H9 (cell line): ENCODE data around the gene MARF1. TPM values are rescaled to one million over a fixed set of nuclear protein-coding genes. Genes with fewer than 3 reads are reported as not detected.

Experiments used
- DNase-seq: peaks from one replicate; pipeline ENCODE4 v3.0.0-alpha.2; 2017
- H2AFZ ChIP-seq: one replicate; pipeline ENCODE4 v1.6.1; 2013; ENCODE audit warnings: mild to moderate bottlenecking, low read length, control low read depth, moderate library complexity
- H2AK5ac ChIP-seq: 2 replicates; pipeline ENCODE4 v1.6.1; 2013; ENCODE audit warnings: low read length, control low read depth, mixed read lengths; ENCODE audit not compliant: insufficient read length
- H2BK120ac ChIP-seq: one replicate; pipeline ENCODE4 v1.6.1; 2013; ENCODE audit warnings: low read depth, mild to moderate bottlenecking, low read length, control low read depth, inconsistent platforms; ENCODE audit not compliant: poor library complexity, severe bottlenecking
- H2BK12ac ChIP-seq: 2 replicates; pipeline ENCODE4 v1.6.1; 2013; ENCODE audit warnings: low read length, control low read depth, mixed read lengths, low read depth; ENCODE audit not compliant: insufficient read length
- H2BK15ac ChIP-seq: 2 replicates; pipeline ENCODE4 v1.6.1; 2013; ENCODE audit warnings: low read depth, low read length, control low read depth
- H2BK20ac ChIP-seq: one replicate; pipeline ENCODE4 v1.6.1; 2013; ENCODE audit warnings: low read depth, mild to moderate bottlenecking, low read length, control low read depth, inconsistent platforms; ENCODE audit not compliant: poor library complexity, severe bottlenecking
- H2BK5ac ChIP-seq: 2 replicates; pipeline ENCODE4 v1.6.1; 2013; ENCODE audit warnings: low read length, control low read depth, mixed read lengths; ENCODE audit not compliant: insufficient read length
- H3K14ac ChIP-seq: 2 replicates; pipeline ENCODE4 v1.6.1; 2013; ENCODE audit warnings: low read length, control low read depth; ENCODE audit not compliant: insufficient read depth
- H3K18ac ChIP-seq: 2 replicates; pipeline ENCODE4 v1.6.1; 2013; ENCODE audit warnings: low read depth, mild to moderate bottlenecking, mixed read lengths, low read length, control low read depth; ENCODE audit not compliant: insufficient read length
- H3K23ac ChIP-seq: 2 replicates; pipeline ENCODE4 v1.6.1; 2013; ENCODE audit warnings: low read length, control low read depth, mixed read lengths, low read depth; ENCODE audit not compliant: insufficient read length
- H3K23me2 ChIP-seq: 2 replicates; pipeline ENCODE4 v1.6.1; 2013; ENCODE audit warnings: low read depth, mild to moderate bottlenecking, mixed read lengths, low read length, control low read depth; ENCODE audit not compliant: insufficient read length, poor library complexity, severe bottlenecking
- H3K27ac ChIP-seq: 2 replicates; pipeline ENCODE4 v1.5.1; 2013; ENCODE audit warnings: low read length, control low read depth, mixed read lengths, low read depth; ENCODE audit not compliant: insufficient read length
- H3K27me3 ChIP-seq: 2 replicates; pipeline ENCODE4 v1.6.1; 2013; ENCODE audit warnings: low read length, control low read depth, inconsistent platforms; ENCODE audit not compliant: insufficient read depth
- H3K4ac ChIP-seq: 2 replicates; pipeline ENCODE4 v1.6.1; 2013; ENCODE audit warnings: low read depth, mild to moderate bottlenecking, control low read depth, inconsistent platforms, low read length, moderate library complexity
- H3K4me1 ChIP-seq: 2 replicates; pipeline ENCODE4 v1.6.1; 2013; ENCODE audit warnings: low read length, control low read depth, inconsistent platforms; ENCODE audit not compliant: insufficient read depth
- H3K4me2 ChIP-seq: 2 replicates; pipeline ENCODE4 v1.6.1; 2013; ENCODE audit warnings: low read length, control low read depth, mixed read lengths; ENCODE audit not compliant: insufficient read length, insufficient read depth
- H3K56ac ChIP-seq: 2 replicates; pipeline ENCODE4 v1.6.1; 2013; ENCODE audit warnings: low read depth, mild to moderate bottlenecking, mixed read lengths, low read length, control low read depth; ENCODE audit not compliant: insufficient read length
- H3K79me1 ChIP-seq: 2 replicates; pipeline ENCODE4 v1.6.1; 2013; ENCODE audit warnings: low read depth, mild to moderate bottlenecking, moderate library complexity, low read length, control low read depth, inconsistent platforms; ENCODE audit not compliant: insufficient read depth, poor library complexity, severe bottlenecking
- H3K79me2 ChIP-seq: 2 replicates; pipeline ENCODE4 v1.6.1; 2013; ENCODE audit warnings: low read length, control low read depth, inconsistent platforms; ENCODE audit not compliant: insufficient read depth
- H3K9ac ChIP-seq: 2 replicates; pipeline ENCODE4 v1.6.1; 2013; ENCODE audit warnings: low read length, control low read depth, mixed read lengths; ENCODE audit not compliant: insufficient read length; ENCODE audit errors: extremely low read depth
- H3K9me3 ChIP-seq: one replicate; pipeline ENCODE4 v1.6.1; 2013; ENCODE audit warnings: low read depth, low read length, inconsistent platforms; ENCODE audit not compliant: control insufficient read depth
- H3T11ph ChIP-seq: one replicate; pipeline ENCODE4 v1.6.1; 2013; ENCODE audit warnings: mild to moderate bottlenecking, low read length, control low read depth, inconsistent platforms
- H4K20me1 ChIP-seq: one replicate; pipeline ENCODE4 v1.6.1; 2013; ENCODE audit not compliant: control insufficient read depth, insufficient read length, insufficient read depth
- H4K5ac ChIP-seq: 2 replicates; pipeline ENCODE4 v1.6.1; 2013; ENCODE audit warnings: low read depth, mild to moderate bottlenecking, mixed read lengths, low read length, control low read depth; ENCODE audit not compliant: insufficient read length
- H4K8ac ChIP-seq: replicated peaks from 2 replicates; pipeline ENCODE4 v1.6.1; 2013; ENCODE audit warnings: low read length, control low read depth, mixed read lengths, low read depth; ENCODE audit not compliant: insufficient read length
- H4K91ac ChIP-seq: 2 replicates; pipeline ENCODE4 v1.6.1; 2013; ENCODE audit warnings: low read depth, mild to moderate bottlenecking, moderate library complexity, mixed read lengths, low read length, control low read depth; ENCODE audit not compliant: insufficient read length
- H3K27ac Mint-ChIP-seq, 3 experiments: 2 replicates in 2 of 3; 3 replicates in 1 of 3; pipeline ENCODE4 v1.8.0; 2020 to 2021; ENCODE audit warnings: mixed read lengths in 3 of 3, mild to moderate bottlenecking in 1 of 3, moderate library complexity in 1 of 3
- H3K27me3 Mint-ChIP-seq: 2 replicates; pipeline ENCODE4 v1.8.0; 2021; ENCODE audit warnings: low read depth, mild to moderate bottlenecking, moderate library complexity, mixed read lengths
- H3K36me3 Mint-ChIP-seq, 3 experiments: 2 replicates in 2 of 3; 3 replicates in 1 of 3; pipeline ENCODE4 v1.8.0; 2020 to 2021; ENCODE audit warnings: low read depth in 3 of 3, mixed read lengths in 3 of 3; ENCODE audit not compliant: insufficient read depth in 1 of 3
- H3K4me1 Mint-ChIP-seq, 2 experiments: 2 replicates each; pipeline ENCODE4 v1.8.0; 2020; ENCODE audit warnings: mixed read lengths in 2 of 2
- H3K4me3 Mint-ChIP-seq, 2 experiments: 2 replicates in 1 of 2; 3 replicates in 1 of 2; pipeline ENCODE4 v1.8.0; 2020 to 2021; ENCODE audit warnings: mild to moderate bottlenecking in 2 of 2, mixed read lengths in 2 of 2, moderate library complexity in 1 of 2
- H3K9me3 Mint-ChIP-seq, 2 experiments: 2 replicates in 1 of 2; 3 replicates in 1 of 2; pipeline ENCODE4 v1.8.0; 2020; ENCODE audit warnings: mild to moderate bottlenecking in 2 of 2, mixed read lengths in 2 of 2, moderate library complexity in 1 of 2
- CTCF ChIP-seq: fragments of 200-600 bp; sonication (generic); conservative IDR thresholded peaks from 3 replicates; pipeline ENCODE4 v1.8.0; 2021; ENCODE audit warnings: antibody characterized with exemption, mild to moderate bottlenecking
- WGBS: extraction: QIAGEN DNeasy Blood & Tissue Kit; methylation state at CpG from one replicate; pipeline ENCODE4 v1.1.7; 2013; ENCODE audit warnings: missing lambda C conversion rate, low lambda C conversion rate, mixed read lengths; ENCODE audit not compliant: insufficient read length; ENCODE audit errors: extremely low coverage; 5-methylcytosine and 5-hydroxymethylcytosine counted together
- total RNA-seq: library from RNA; stranded (reverse); gene quantifications from 2 replicates; pipeline ENCODE4 v1.2.1, GENCODE V29; 2021

Gene MARF1
- total RNA-seq, 1 experiment from 2014 or later = 23.3 TPM

DNA sequence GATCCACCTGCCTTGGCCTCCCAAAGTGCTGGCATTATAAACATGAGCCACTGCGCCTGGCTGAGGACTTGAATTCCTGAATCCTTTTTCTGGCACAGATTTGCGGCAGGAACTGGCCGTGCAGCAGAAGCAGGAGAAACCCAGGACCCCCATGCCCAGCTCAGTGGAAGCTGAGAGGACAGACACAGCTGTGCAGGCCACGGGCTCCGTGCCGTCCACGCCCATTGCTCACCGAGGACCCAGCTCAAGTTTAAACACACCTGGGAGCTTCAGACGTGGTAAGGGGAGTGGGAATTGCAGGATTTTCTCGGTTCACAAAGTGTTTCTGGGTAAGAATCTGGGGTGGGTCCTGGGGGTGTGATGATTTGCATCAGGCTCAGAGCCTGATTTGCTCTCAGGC lies 48.1 kb upstream of the MARF1 start:
- Histone ChIP-seq H2BK5ac (no peak overlapping the region), H3K14ac (no peak overlapping the region), H3K23me2 (no peaks in the 10 kb centered on the region), H2AK5ac (no peak overlapping the region), H2AFZ (no peak overlapping the region), H4K5ac (no peak overlapping the region), H2BK120ac (no peak overlapping the region), H3K79me1 (no peaks in the 10 kb centered on the region), H3K27me3 (no peaks in the 10 kb centered on the region), H4K91ac (no peak overlapping the region), H3K27ac (no peak overlapping the region), H3K23ac (no peak overlapping the region), H3K18ac (no peak overlapping the region), H3K9ac (no peak overlapping the region), H3T11ph (no peak overlapping the region), H3K4me1 (no peaks in the 10 kb centered on the region), H2BK12ac (no peak overlapping the region), H2BK15ac (no peak overlapping the region), H4K20me1 (no peaks in the 10 kb centered on the region), H3K79me2 (no peaks in the 10 kb centered on the region), H3K9me3 (no peaks in the 10 kb centered on the region), H4K8ac (no peak overlapping the region), H3K4me2 (no peak overlapping the region), H3K4ac (no peak overlapping the region), H3K56ac (no peak overlapping the region), H2BK20ac (no peak overlapping the region)
- TF ChIP-seq CTCF = no peak
- no peaks in the 10 kb centered on the region; a peak in 1 of 5 replicates for H3K9me3 Mint-ChIP-seq
- H3K27me3 Mint-ChIP-seq = no peaks in the 10 kb centered on the region
- H3K4me3 Mint-ChIP-seq = no peak overlapping the region
- peaks cover 22 to 71% (median 53%) of the 10 kb centered on the region in 3 experiments; a peak in 6 of 7 replicates for H3K36me3 Mint-ChIP-seq
- H3K27ac Mint-ChIP-seq = peak overlapping the region in 2 of 3 experiments; percentile 72 to 85; a peak in 3 of 7 replicates
- no peaks in the 10 kb centered on the region for H3K4me1 Mint-ChIP-seq
- no CpG with 5 or more reads among the region's 10 CpGs for WGBS
- DNase-seq = no peak
